GM12891 (cell line): Measurements from ENCODE around the gene PEG3.

Experiments used
- PAX5 ChIP-seq: IDR thresholded peaks from 2 replicates; pipeline ENCODE4 v1.6.1; 2011; ENCODE audit warnings: low read length, moderate library complexity, mild to moderate bottlenecking; ENCODE audit not compliant: insufficient read depth, severe bottlenecking
- POLR2A ChIP-seq: IDR thresholded peaks from 2 replicates; pipeline ENCODE4 v1.6.1; 2011; ENCODE audit warnings: low read depth, low read length, control low read depth
- POLR2AphosphoS5 ChIP-seq: IDR thresholded peaks from 2 replicates; pipeline ENCODE4 v1.6.1; 2011; ENCODE audit warnings: low read depth, low read length, control low read depth
- POU2F2 ChIP-seq: IDR thresholded peaks from 2 replicates; pipeline ENCODE4 v1.6.1; 2011; ENCODE audit warnings: low read depth, mild to moderate bottlenecking, control low read depth, low read length, moderate library complexity
- SPI1 ChIP-seq: IDR thresholded peaks from 2 replicates; pipeline ENCODE4 v1.6.1; 2011; ENCODE audit warnings: low read depth, low read length, control low read depth
- TAF1 ChIP-seq: IDR thresholded peaks from 2 replicates; pipeline ENCODE4 v1.6.1; 2011; ENCODE audit warnings: low read depth, low read length, control low read depth

DNA sequence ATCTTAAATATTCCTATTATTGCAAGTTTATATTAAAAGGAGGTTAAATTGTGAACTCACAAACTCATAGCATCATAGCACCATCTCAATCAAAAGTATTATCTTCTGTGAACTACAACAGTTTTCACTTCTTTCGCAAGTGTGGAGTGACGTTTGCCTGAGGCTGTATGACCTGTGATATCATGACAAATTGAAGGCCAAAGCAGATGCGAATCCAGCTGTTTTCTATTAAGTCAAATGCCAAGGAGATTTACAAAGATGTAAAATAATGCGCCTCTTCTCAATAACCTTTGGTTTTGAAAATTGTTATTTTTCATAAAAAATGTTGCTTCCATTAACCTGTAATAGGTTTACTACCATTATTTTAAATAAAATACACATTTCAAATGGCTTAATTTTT, 7.6 kb upstream of the PEG3 start:
- TF ChIP-seq POLR2A (no peak), POLR2AphosphoS5 (no peak), TAF1 (no peak), POU2F2 (no peak), SPI1 (no peak), PAX5 (no peak)
